Right lobe of liver (tissue), 6 donors: ENCODE data around the gene PCNX3. TPM values are rescaled to one million over a fixed set of nuclear protein-coding genes. Genes with fewer than 3 reads are reported as not detected.

Source experiments
- ATAC-seq, 4 donors: fragments of 200-7000 bp; cut with Tn5 transposase; one replicate each; pipeline ENCODE4 v1.9.1; 2020; ENCODE audit warnings: mild to moderate bottlenecking in 4 of 4, moderate library complexity in 4 of 4
- DNase-seq, 3 donors: peaks; one replicate each; pipeline ENCODE4 v3.0.0-alpha.2; 2020
- H3K27ac ChIP-seq, 3 donors: fragments of 200-600 bp; one replicate each; pipeline ENCODE4 v1.8.0; 2022
- H3K27me3 ChIP-seq, 2 donors: fragments of 200-600 bp; one replicate each; pipeline ENCODE4 v1.8.0; 2022
- H3K36me3 ChIP-seq, 4 donors: fragments of 200-600 bp; sonication (generic) in 1 of 4; one replicate each; pipeline versions ENCODE4 v1.5.1 to v1.8.0; 2017 to 2022; ENCODE audit warnings: control low read depth in 1 of 4
- H3K4me1 ChIP-seq, 4 donors: fragments of 200-600 bp; sonication (generic) in 1 of 4; one replicate each; pipeline versions ENCODE4 v1.5.1 to v1.8.0; 2017 to 2022; ENCODE audit warnings: control low read depth in 1 of 4
- H3K4me3 ChIP-seq, 3 donors: fragments of 200-600 bp; one replicate each; pipeline ENCODE4 v1.8.0; 2022
- H3K9me3 ChIP-seq, 4 donors: fragments of 200-600 bp; sonication (generic) in 1 of 4; one replicate each; pipeline versions ENCODE4 v1.5.1 to v1.8.0; 2017 to 2022; ENCODE audit warnings: control low read depth in 1 of 4
- CTCF ChIP-seq, 4 donors: fragments of 200-600 bp in 3 of 4; fragments of 450-650 bp in 1 of 4; IDR thresholded peaks; one replicate each; pipeline versions ENCODE4 v1.5.1 to v1.8.0; 2016 to 2022; ENCODE audit warnings: antibody characterized with exemption in 4 of 4, mild to moderate bottlenecking in 2 of 4
- POLR2A ChIP-seq: fragments of 450-650 bp; IDR thresholded peaks from one replicate; pipeline ENCODE4 v1.6.1; 2017; ENCODE audit warnings: antibody characterized with exemption, mild to moderate bottlenecking
- WGBS: methylation state at CpG from one replicate; pipeline ENCODE4 v1.1.6; 2018; ENCODE audit warnings: low coverage, low lambda C conversion rate; ENCODE audit not compliant: insufficient coverage; ENCODE audit errors: missing lambda C conversion rate; 5-methylcytosine and 5-hydroxymethylcytosine counted together
- intact Hi-C, 2 donors: fragments of 100-400 bp; cut with DNase I; formaldehyde crosslinking; loops; one replicate each; pipeline versions ENCODE4 v1.11.2 to v1.14.1; 2022
- total RNA-seq, 6 experiments: library from RNA; depleted of rRNA in 2 of 6; stranded (reverse); fragments of >200 nt in 2 of 6; fragmentation: NEBNext Ultra II Directional in 3 of 6; extraction: Animal tissue kit (Norgen Biotek cat#: 25700) in 3 of 6; gene quantifications; one replicate each; pipeline versions ENCODE4 v1.1.0 to v1.2.4, GENCODE V29; 2016 to 2023
- donor health status: DM: no; HTN: yes; CAD: no.
- donor health status: DM: no; HTN: no; CAD: no.
- donor health status: DM: no; HTN: no; CAD: no.
- donor health status: DM: no; HTN: yes; CAD: no.
- donor health status: DM: no; HTN: yes; CAD: no.

PCNX3 gene
- total RNA-seq, 6 experiments from 2014 or later, result 11.2 to 32.9 (median 12.4) TPM

GRCh38 chr11:65619281-65619928 lies 3.8 kb downstream of the PCNX3 start:
- intact Hi-C loops, result no loop called here
- Histone ChIP-seq H3K27ac (no peak overlapping the region), H3K9me3 (no peaks in the 10 kb centered on the region), H3K27me3 (no peaks in the 10 kb centered on the region), H3K4me3 (no peak overlapping the region), H3K4me1 (peaks cover 0 to 9% (median 3%) of the 10 kb centered on the region in 4 donors), H3K36me3 (peaks cover 0 to 39% (median 13%) of the 10 kb centered on the region in 4 donors)
- ATAC-seq, result no peak
- 89% methylated on average over 6 of the region's 29 CpGs for WGBS
- TF ChIP-seq CTCF (IDR thresholded peaks at IDR 0.05), result no peak
- DNase-seq, result no peak

GRCh38 chr11:65620666-65621065 lies 5.1 kb downstream of the PCNX3 start:
- H3K27ac ChIP-seq, result no peak overlapping the region
- no peak for DNase-seq

GRCh38 chr11:65621460-65621859 lies 5.9 kb downstream of the PCNX3 start:
- WGBS, result 98% methylated on average over 13 of the region's 14 CpGs
- Histone ChIP-seq H3K27ac (no peak overlapping the region), H3K9me3 (no peaks in the 10 kb centered on the region), H3K4me1 (peaks cover 0 to 7% (median 3%) of the 10 kb centered on the region in 4 donors), H3K36me3 (peaks cover 0 to 52% (median 14%) of the 10 kb centered on the region in 4 donors), H3K27me3 (no peaks in the 10 kb centered on the region), H3K4me3 (no peak overlapping the region)
- intact Hi-C loops, result loop anchor here (10.0 kb wide), 3 partner anchors 83 to 203 kb away; no protein-coding TSS in a partner anchor
- TF ChIP-seq POLR2A (no peak), CTCF (IDR thresholded peaks at IDR 0.05) (no peak)
- ATAC-seq, result no peak
- DNase-seq, result no peak

More at GRCh38 chr11:65620666-65621065, 5.1 kb downstream of the PCNX3 start:
- Histone ChIP-seq H3K36me3 (peaks cover 0 to 46% (median 14%) of the 10 kb centered on the region in 4 donors), H3K4me3 (no peak overlapping the region), H3K9me3 (no peaks in the 10 kb centered on the region), H3K27me3 (no peaks in the 10 kb centered on the region), H3K4me1 (peaks cover 0 to 9% (median 3%) of the 10 kb centered on the region in 4 donors)
- ATAC-seq, result no peak
- WGBS, result no CpG with 5 or more reads among the region's 19 CpGs
- TF ChIP-seq CTCF (IDR thresholded peaks at IDR 0.05) (no peak), POLR2A (no peak)
- intact Hi-C loops, result loop anchor here (10.0 kb wide), 3 partner anchors 84 to 204 kb away; no protein-coding TSS in a partner anchor

GRCh38 chr11:65622011-65622410 lies 6.4 kb downstream of the PCNX3 start:
- H3K27me3 ChIP-seq, result no peaks in the 10 kb centered on the region
- peaks cover 0 to 58% (median 16%) of the 10 kb centered on the region in 4 donors for H3K36me3 ChIP-seq
- H3K4me3 ChIP-seq, result no peak overlapping the region
- no CpG with 5 or more reads among the region's 16 CpGs for WGBS
- TF ChIP-seq CTCF (IDR thresholded peaks at IDR 0.05), result no peak
- TF ChIP-seq POLR2A, result no peak
- H3K4me1 ChIP-seq, result peaks cover 0 to 1% (median under 1%) of the 10 kb centered on the region in 4 donors
- intact Hi-C loops, result loop anchor here (10.0 kb wide), 3 partner anchors 83 to 203 kb away; no protein-coding TSS in a partner anchor
- H3K9me3 ChIP-seq, result no peaks in the 10 kb centered on the region
- ATAC-seq, result no peak
- DNase-seq, result no peak
- H3K27ac ChIP-seq, result no peak overlapping the region
